ENCODE measurements around the gene DAPL1. TPM values are rescaled to one million over a fixed set of nuclear protein-coding genes. Genes with fewer than 3 reads are reported as not detected.

DAPL1 gene
- total RNA-seq, 2 donors from 2014 or later: 8.6 to 9.9 TPM

- no peak for ATAC-seq
Measured at GRCh38 chr2:158796652-158797051, 1.5 kb downstream of the DAPL1 start.

GRCh38 chr2:158797963-158798700 is 3.0 kb downstream of the DAPL1 start:
- no peaks in the 10 kb centered on the region for H3K27me3 ChIP-seq
- no peaks in the 10 kb centered on the region for H3K36me3 ChIP-seq (replicated peaks in 1 of 2; ENCODE audit: insufficient read depth in 1 of 2, low read depth in 2 of 2)
- H3K4me3 ChIP-seq: no peak overlapping the region
- DNase-seq: no peak
- peaks cover 6% of the 10 kb centered on the region for H3K4me1 ChIP-seq
- TF ChIP-seq CTCF (IDR thresholded peaks at IDR 0.05): no peak
- TF ChIP-seq POLR2A (IDR thresholded peaks at IDR 0.05): no peak
- no peaks in the 10 kb centered on the region for H3K9me3 ChIP-seq
- ATAC-seq: no peak
- WGBS, 2 donors: 83 to 86% methylated on average over 6 of the region's 6 CpGs
- H3K27ac ChIP-seq: no peak overlapping the region
- intact Hi-C loops (cut with DNase I): no loop called here

More at GRCh38 chr2:158796652-158797051, 1.5 kb downstream of the DAPL1 start:
- DNase-seq: no peak
- 48 to 57% methylated on average over 2 of the region's 2 CpGs for WGBS, 2 donors
- H3K4me1 ChIP-seq: peaks cover 6% of the 10 kb centered on the region
- no peaks in the 10 kb centered on the region for H3K27me3 ChIP-seq
- no peak for TF ChIP-seq POLR2A (IDR thresholded peaks at IDR 0.05)
- TF ChIP-seq CTCF (IDR thresholded peaks at IDR 0.05): no peak
- H3K36me3 ChIP-seq (replicated peaks in 1 of 2; ENCODE audit: insufficient read depth in 1 of 2, low read depth in 2 of 2): no peaks in the 10 kb centered on the region
- H3K9me3 ChIP-seq: no peaks in the 10 kb centered on the region
- intact Hi-C loops (cut with DNase I): no loop called here
- no peak overlapping the region for H3K4me3 ChIP-seq
- H3K27ac ChIP-seq: no peak overlapping the region

GRCh38 chr2:158799181-158799580 is 4.1 kb downstream of the DAPL1 start:
- Histone ChIP-seq H3K36me3 (replicated peaks in 1 of 2; ENCODE audit: insufficient read depth in 1 of 2, low read depth in 2 of 2) (no peaks in the 10 kb centered on the region), H3K4me1 (peaks cover 6% of the 10 kb centered on the region), H3K27me3 (no peaks in the 10 kb centered on the region), H3K9me3 (no peaks in the 10 kb centered on the region), H3K4me3 (no peak overlapping the region), H3K27ac (no peak overlapping the region)
- intact Hi-C loops (cut with DNase I): no loop called here
- ATAC-seq (no peak), DNase-seq (no peak)
- no peak for TF ChIP-seq POLR2A (IDR thresholded peaks at IDR 0.05)
- TF ChIP-seq CTCF (IDR thresholded peaks at IDR 0.05): no peak
- WGBS, 2 donors: 71 to 80% methylated on average over 2 of the region's 2 CpGs

- H3K9me3 ChIP-seq: no peaks in the 10 kb centered on the region
- no peak overlapping the region for H3K4me3 ChIP-seq
- intact Hi-C loops (cut with DNase I): no loop called here
- no peak overlapping the region for H3K27ac ChIP-seq
- no peaks in the 10 kb centered on the region for H3K27me3 ChIP-seq
- no peaks in the 10 kb centered on the region for H3K36me3 ChIP-seq (replicated peaks in 1 of 2; ENCODE audit: insufficient read depth in 1 of 2, low read depth in 2 of 2)
- ATAC-seq: no peak
- no peak for TF ChIP-seq CTCF (IDR thresholded peaks at IDR 0.05)
- TF ChIP-seq POLR2A (IDR thresholded peaks at IDR 0.05): no peak
- no peaks in the 10 kb centered on the region for H3K4me1 ChIP-seq
- 89 to 90% methylated on average over 2 of the region's 2 CpGs for WGBS, 2 donors
- DNase-seq: no peak
Measured at GRCh38 chr2:158803506-158803905, 8.4 kb downstream of the DAPL1 start.

GRCh38 chr2:158805255-158805654 is 10.1 kb downstream of the DAPL1 start:
- Histone ChIP-seq H3K27ac (no peak overlapping the region), H3K4me1 (no peaks in the 10 kb centered on the region), H3K9me3 (no peaks in the 10 kb centered on the region), H3K4me3 (no peak overlapping the region), H3K27me3 (no peaks in the 10 kb centered on the region), H3K36me3 (replicated peaks in 1 of 2; ENCODE audit: insufficient read depth in 1 of 2, low read depth in 2 of 2) (no peaks in the 10 kb centered on the region)
- ATAC-seq: no peak
- TF ChIP-seq POLR2A (IDR thresholded peaks at IDR 0.05) (no peak), CTCF (IDR thresholded peaks at IDR 0.05) (no peak)
- DNase-seq: no peak
- WGBS, 2 donors: 48 to 72% methylated on average over 4 of the region's 4 CpGs
- intact Hi-C loops (cut with DNase I): no loop called here

Data from body of pancreas (tissue), 4 donors.